Skeletal muscle tissue (tissue), 4 donors: ENCODE data around the gene OR1C1. TPM values are rescaled to one million over a fixed set of nuclear protein-coding genes. Genes with fewer than 3 reads are reported as not detected.
"Not testable (repeated sequence)": the region's sequence is repeated elsewhere in the genome, so short reads cannot be mapped to it uniquely, and the experiment has no call there.

ENCODE experiments used
- H3K27ac ChIP-seq: one replicate; pipeline ENCODE4 v1.7.0; 2013; ENCODE audit warnings: mild to moderate bottlenecking, low read depth, low read length, inconsistent platforms
- H3K27me3 ChIP-seq, 3 donors: one replicate each; pipeline ENCODE4 v1.7.0; 2013; ENCODE audit warnings: low read length in 3 of 3; ENCODE audit not compliant: control insufficient read depth in 3 of 3, insufficient read depth in 3 of 3
- H3K36me3 ChIP-seq, 3 donors: one replicate each; pipeline ENCODE4 v1.7.0; 2013; ENCODE audit warnings: low read length in 3 of 3; ENCODE audit not compliant: control insufficient read depth in 3 of 3, insufficient read depth in 3 of 3
- H3K4me1 ChIP-seq, 3 donors: one replicate each; pipeline ENCODE4 v1.7.0; 2013; ENCODE audit warnings: low read length in 3 of 3, mild to moderate bottlenecking in 3 of 3; ENCODE audit not compliant: control insufficient read depth in 3 of 3, insufficient read depth in 3 of 3
- H3K4me3 ChIP-seq, 3 donors: one replicate each; pipeline ENCODE4 v1.7.0; 2013; ENCODE audit warnings: low read length in 3 of 3
- H3K9ac ChIP-seq, 3 donors: one replicate each; pipeline ENCODE4 v1.7.0; 2013; ENCODE audit warnings: low read length in 3 of 3, mild to moderate bottlenecking in 3 of 3, moderate library complexity in 2 of 3, low read depth in 1 of 3
- H3K9me3 ChIP-seq, 3 donors: one replicate each; pipeline ENCODE4 v1.7.0; 2013; ENCODE audit warnings: low read length in 3 of 3; ENCODE audit not compliant: control insufficient read depth in 3 of 3
- total RNA-seq: library from RNA; depleted of rRNA; stranded (reverse); fragments of >200 nt; gene quantifications from one replicate; pipeline ENCODE4 v1.2.3, GENCODE V29; 2014
- donor health status: Osteomylitis.

Gene OR1C1
- not detected for total RNA-seq

GRCh38 chr1:247760456-247760855 lies at the start of gene OR1C1:
OR1C1 (minus strand) TSS chr1:247760556; CDS start chr1:247758406, 2,150 bp downstream.
- Histone ChIP-seq H3K4me1 (no peaks in the 10 kb centered on the region), H3K4me3 (no peak within 1 kb of the TSS), H3K27me3 (no peaks in the 10 kb centered on the region), H3K9me3 (peaks cover 0 to 3% (median 0%) of the 10 kb centered on the region in 3 donors), H3K36me3 (no peaks in the 10 kb centered on the region), H3K9ac (no peak within 1 kb of the TSS), H3K27ac (no peak within 1 kb of the TSS)

DNA sequence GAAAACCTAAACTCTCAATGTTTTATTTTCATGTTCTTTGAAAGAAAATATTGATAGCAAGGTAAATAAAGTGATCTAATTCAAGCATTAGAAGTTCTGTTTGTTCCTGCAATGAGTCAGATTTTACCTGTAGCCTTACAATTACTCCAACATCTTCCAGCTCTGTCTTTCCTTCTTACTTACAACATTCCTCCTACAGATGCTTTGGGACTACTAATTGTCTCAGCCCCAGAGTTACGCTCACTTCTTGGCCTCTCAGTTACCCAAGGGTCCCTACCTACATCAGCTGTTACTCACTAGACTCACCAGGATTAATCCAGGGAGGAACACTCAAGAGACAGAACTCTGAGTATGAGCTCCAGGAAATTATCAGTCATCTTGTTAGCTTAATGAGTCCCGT lies 37.2 kb upstream of the OR1C1 start:
- H3K27me3 ChIP-seq: no peaks in the 10 kb centered on the region
- no peaks in the 10 kb centered on the region for H3K9me3 ChIP-seq
- H3K4me3 ChIP-seq: no peak overlapping the region
- no peaks in the 10 kb centered on the region for H3K36me3 ChIP-seq
- H3K4me1 ChIP-seq: no peaks in the 10 kb centered on the region
- no peak overlapping the region for H3K9ac ChIP-seq
- no peak overlapping the region for H3K27ac ChIP-seq

- H3K36me3 ChIP-seq: no peaks in the 10 kb centered on the region
- H3K27me3 ChIP-seq: no peaks in the 10 kb centered on the region
- H3K9me3 ChIP-seq: no peaks in the 10 kb centered on the region
- H3K4me1 ChIP-seq: no peaks in the 10 kb centered on the region
- no peak overlapping the region for H3K27ac ChIP-seq
- H3K9ac ChIP-seq: no peak overlapping the region
- H3K4me3 ChIP-seq: no peak overlapping the region
Observed at GRCh38 chr1:247769603-247770002, 9.2 kb upstream of the OR1C1 start.

DNA sequence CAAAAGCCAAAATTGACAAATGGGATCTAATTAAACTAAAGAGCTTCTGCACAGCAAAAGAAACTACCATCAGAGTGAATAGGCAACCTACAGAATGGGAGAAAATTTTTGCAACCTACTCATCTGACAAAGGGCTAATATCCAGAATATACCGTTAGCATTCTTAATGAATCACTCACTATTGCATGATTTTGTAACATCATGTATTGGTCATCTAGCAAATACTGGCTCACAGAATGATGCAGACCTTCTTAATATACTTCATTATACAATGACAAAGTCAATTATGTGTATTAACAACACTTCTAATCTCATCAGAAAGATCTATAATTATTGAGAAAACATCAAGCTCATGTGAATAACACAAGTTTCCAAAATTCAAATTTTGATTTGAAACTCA lies 6.0 kb downstream of the OR1C1 start:
- not testable (repeated sequence) for H3K9me3 ChIP-seq, H3K4me3 ChIP-seq, H3K36me3 ChIP-seq

DNA sequence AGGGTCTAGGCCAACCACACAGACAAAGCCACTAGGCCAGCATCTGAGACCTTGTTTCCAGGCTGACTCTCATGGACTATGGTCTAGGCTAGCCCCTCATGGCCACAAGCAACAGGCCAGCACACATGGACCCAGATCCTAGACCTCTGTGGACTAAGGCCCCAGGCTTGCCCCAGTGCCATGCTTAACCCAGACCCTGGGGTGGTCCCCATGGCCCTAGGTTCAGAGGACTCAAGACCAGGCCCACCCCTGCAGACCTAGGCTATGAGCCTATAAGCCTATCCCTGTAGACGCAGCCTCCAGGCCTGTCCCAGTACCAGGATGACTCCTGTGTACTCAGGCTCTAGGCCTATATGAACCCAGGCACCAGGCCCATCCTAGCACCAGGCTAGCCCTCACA lies 10.5 kb downstream of the OR1C1 start:
- no peaks in the 10 kb centered on the region for H3K36me3 ChIP-seq
- H3K4me1 ChIP-seq: no peaks in the 10 kb centered on the region
- no peak overlapping the region for H3K27ac ChIP-seq
- H3K27me3 ChIP-seq: no peaks in the 10 kb centered on the region
- H3K9ac ChIP-seq: no peak overlapping the region
- no peak overlapping the region for H3K4me3 ChIP-seq
- H3K9me3 ChIP-seq: peaks cover 0 to 5% (median 4%) of the 10 kb centered on the region in 3 donors

More for the DNA sequence above, 6.0 kb downstream of the OR1C1 start:
- not testable (repeated sequence) for H3K27me3 ChIP-seq, H3K9ac ChIP-seq, H3K4me1 ChIP-seq, H3K27ac ChIP-seq

GRCh38 chr1:247748041-247748440 lies 12.3 kb downstream of the OR1C1 start, which contains the start of gene OR14A2:
OR14A2 (minus strand) TSS chr1:247748141.
- Histone ChIP-seq H3K27me3 (no peaks in the 10 kb centered on the region), H3K9ac (no peak within 1 kb of the TSS), H3K27ac (no peak within 1 kb of the TSS), H3K36me3 (no peaks in the 10 kb centered on the region), H3K4me3 (no peak within 1 kb of the TSS), H3K4me1 (no peaks in the 10 kb centered on the region), H3K9me3 (peaks cover 0 to 5% (median 4%) of the 10 kb centered on the region in 3 donors)

DNA sequence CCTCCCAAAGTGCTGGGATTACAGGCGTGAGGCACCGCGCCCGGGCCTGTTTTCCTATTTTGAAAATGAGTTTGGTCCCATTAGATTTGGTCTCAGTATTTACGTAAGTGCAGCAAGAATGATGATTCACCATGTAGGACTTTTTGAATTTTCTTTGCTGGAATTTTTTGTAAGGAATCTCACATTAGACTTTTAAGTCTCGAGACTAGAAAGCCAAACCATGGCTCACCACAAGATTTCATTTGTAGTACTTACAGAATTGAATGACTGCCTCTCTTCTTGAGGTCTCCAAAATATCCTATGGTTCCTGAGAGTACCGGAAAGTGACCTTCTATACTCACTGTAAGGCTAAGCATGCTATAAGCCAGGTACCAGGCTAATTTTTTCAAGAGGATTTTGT lies 12.7 kb downstream of the OR1C1 start:
- no peak overlapping the region for H3K4me3 ChIP-seq
- no peaks in the 10 kb centered on the region for H3K4me1 ChIP-seq
- H3K9me3 ChIP-seq: peaks cover 0 to 5% (median 4%) of the 10 kb centered on the region in 3 donors
- H3K36me3 ChIP-seq: no peaks in the 10 kb centered on the region
- no peak overlapping the region for H3K9ac ChIP-seq
- H3K27me3 ChIP-seq: no peaks in the 10 kb centered on the region
- H3K27ac ChIP-seq: no peak overlapping the region

GRCh38 chr1:247746391-247746935 lies 13.9 kb downstream of the OR1C1 start:
- no peak overlapping the region for H3K27ac ChIP-seq
- H3K36me3 ChIP-seq: no peaks in the 10 kb centered on the region

DNA sequence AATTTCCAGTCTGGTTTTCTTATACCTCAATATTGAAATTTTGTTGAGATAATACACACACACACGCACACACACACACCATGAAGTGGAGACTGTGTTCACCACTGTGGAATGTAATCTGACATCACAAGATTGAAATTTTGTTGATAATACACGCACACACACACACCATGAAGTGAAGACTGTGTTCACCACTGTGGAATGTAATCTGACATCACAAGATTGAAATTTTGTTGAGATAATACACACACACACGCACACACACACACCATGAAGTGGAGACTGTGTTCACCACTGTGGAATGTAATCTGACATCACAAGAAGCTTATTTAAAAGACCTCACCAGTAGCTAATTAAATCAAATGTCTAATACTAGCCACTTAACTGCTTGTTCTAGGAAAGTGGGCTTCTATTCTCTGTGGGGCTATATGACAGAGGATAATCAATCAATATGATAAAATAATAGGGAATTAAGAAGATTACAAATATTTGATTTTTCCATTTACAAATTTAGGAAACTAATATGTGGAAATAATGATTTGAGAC lies 18.1 kb downstream of the OR1C1 start:
- H3K4me1 ChIP-seq, H3K4me3 ChIP-seq, H3K36me3 ChIP-seq, H3K9me3 ChIP-seq, H3K27me3 ChIP-seq, H3K27ac ChIP-seq, H3K9ac ChIP-seq: not testable (repeated sequence)

More at GRCh38 chr1:247746391-247746935, 13.9 kb downstream of the OR1C1 start:
- H3K27me3 ChIP-seq: no peaks in the 10 kb centered on the region
- H3K4me1 ChIP-seq: no peaks in the 10 kb centered on the region
- no peak overlapping the region for H3K9ac ChIP-seq
- H3K9me3 ChIP-seq: peaks cover 0 to 5% (median 4%) of the 10 kb centered on the region in 3 donors
- no peak overlapping the region for H3K4me3 ChIP-seq

DNA sequence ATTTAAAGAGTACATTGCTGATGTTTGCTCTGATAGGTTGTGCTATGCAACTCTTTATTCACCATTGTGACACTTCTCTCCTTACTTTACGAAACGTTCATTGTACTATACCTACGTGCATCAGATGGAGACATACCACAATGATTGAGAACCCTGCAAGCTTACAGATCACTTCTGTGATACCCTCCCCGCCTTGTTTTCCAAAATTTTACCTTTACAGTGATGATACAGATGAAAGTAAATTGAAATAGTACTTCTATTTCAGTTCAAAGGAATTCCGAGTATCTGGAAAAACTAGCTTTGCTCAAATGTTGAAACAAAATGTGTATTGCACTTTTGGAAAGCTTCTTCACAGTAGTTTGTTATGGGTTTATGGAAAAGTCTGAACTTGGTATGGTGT lies 18.6 kb downstream of the OR1C1 start:
- H3K9me3 ChIP-seq: peaks cover 0 to 2% (median 0%) of the 10 kb centered on the region in 3 donors
- no peaks in the 10 kb centered on the region for H3K27me3 ChIP-seq
- H3K27ac ChIP-seq: no peak overlapping the region
- no peaks in the 10 kb centered on the region for H3K4me1 ChIP-seq
- no peak overlapping the region for H3K4me3 ChIP-seq
- no peaks in the 10 kb centered on the region for H3K36me3 ChIP-seq
- no peak overlapping the region for H3K9ac ChIP-seq
